K562 (cell line): ENCODE results near the gene OR7C1. TPM values are rescaled to one million over a fixed set of nuclear protein-coding genes. Genes with fewer than 3 reads are reported as not detected.

Source experiments
- ATAC-seq: fragments of 200-7000 bp; cut with Tn5 transposase; 3 replicates; pipeline ENCODE4 v1.9.1; 2020; ENCODE audit warnings: moderate library complexity
- BruUV-seq: library from RNA; stranded (reverse); fragments of 400-500 nt; replicated peaks from 2 replicates; lab custom pipeline; 2021; lab: Mats Ljungman, UMichigan
- CTCF ChIA-PET: fragments of 300-600 bp; formaldehyde crosslinking; extraction: SDS; loops from one replicate; lab custom pipeline; 2021; ENCODE audit warnings: low intra/inter-chr PET ratio; lab: Yijun Ruan, JAX
- POLR2A ChIA-PET: fragments of 300-600, 350-650 bp; sonication (Branson Sonifier 250); formaldehyde crosslinking; extraction: SDS; loops from one replicate; lab custom pipeline; 2021; ENCODE audit warnings: antibody characterized with exemption, inconsistent platforms; lab: Yijun Ruan, JAX
- DNase-seq, 4 experiments: peaks; one replicate each; pipeline versions ENCODE4 v3.0.0 to v3.0.0-alpha.2; 2011 to 2018; ENCODE audit warnings: low spot score in 3 of 4, mixed read lengths in 3 of 4; ENCODE audit errors: extremely low read depth in 1 of 4
- FAIRE-seq: peaks from 2 replicates; lab custom pipeline; 2011; peaks lifted over from hg19 to GRCh38; lab: Jason Lieb, UNC
- H2AFZ ChIP-seq: 2 replicates; pipeline ENCODE4 v1.6.0; 2011; ENCODE audit warnings: low read depth, low read length, control low read depth, inconsistent platforms
- H3K27ac ChIP-seq: fragments of 200-600 bp; 3 replicates; pipeline ENCODE4 v1.8.0; 2011; ENCODE audit warnings: low read depth, mild to moderate bottlenecking, control low read depth, inconsistent platforms, low read length, moderate library complexity, mixed read lengths; ENCODE audit errors: extremely low read depth
- H3K27me3 ChIP-seq, 2 experiments: fragments of 300-600 bp in 1 of 2; 2 replicates in 1 of 2; 3 replicates in 1 of 2; pipeline versions ENCODE4 v1.6.0 to v1.8.0; 2011; ENCODE audit warnings: inconsistent platforms in 2 of 2, low read length in 2 of 2, mild to moderate bottlenecking in 1 of 2, mixed read lengths in 1 of 2, moderate library complexity in 1 of 2; ENCODE audit not compliant: control insufficient read depth in 2 of 2, insufficient read depth in 2 of 2
- H3K36me3 ChIP-seq: fragments of 300-600 bp; 3 replicates; pipeline ENCODE4 v1.8.0; 2011; ENCODE audit warnings: mild to moderate bottlenecking, low read length, inconsistent platforms; ENCODE audit not compliant: control insufficient read depth, insufficient read depth
- H3K4me1 ChIP-seq, 2 experiments: fragments of 200-600 bp in 1 of 2; replicated peaks in 1 of 2; 2 replicates in 1 of 2; 3 replicates in 1 of 2; pipeline versions ENCODE4 v1.5.1 to v1.8.0; 2011; ENCODE audit warnings: inconsistent platforms in 2 of 2, low read length in 2 of 2, mild to moderate bottlenecking in 1 of 2, mixed read lengths in 1 of 2, moderate library complexity in 1 of 2; ENCODE audit not compliant: control insufficient read depth in 2 of 2, insufficient read depth in 2 of 2
- H3K4me2 ChIP-seq: 2 replicates; pipeline ENCODE4 v1.6.1; 2011; ENCODE audit warnings: low read length, control low read depth, inconsistent platforms, mixed read lengths; ENCODE audit not compliant: insufficient read depth
- H3K4me3 ChIP-seq: fragments of 200-600 bp; sonication (generic), shearing (Covaris generic); 2 replicates; pipeline ENCODE4 v1.5.1; 2016; ENCODE audit warnings: control low read depth, inconsistent platforms
- H3K79me2 ChIP-seq: fragments of 200-600 bp; 3 replicates; pipeline ENCODE4 v1.8.0; 2011; ENCODE audit warnings: low read length, inconsistent platforms; ENCODE audit not compliant: control insufficient read depth, insufficient read depth
- H3K9ac ChIP-seq, 2 experiments: 2 replicates each; pipeline versions ENCODE4 v1.6.0 to v1.6.1; 2011; ENCODE audit warnings: low read depth in 2 of 2, low read length in 2 of 2, control low read depth in 1 of 2, inconsistent platforms in 1 of 2, mild to moderate bottlenecking in 1 of 2, mixed read lengths in 1 of 2; ENCODE audit not compliant: insufficient read depth in 1 of 2
- H3K9me1 ChIP-seq: one replicate; pipeline ENCODE4 v1.6.0; 2011; ENCODE audit warnings: inconsistent platforms, mild to moderate bottlenecking, low read length, moderate library complexity; ENCODE audit not compliant: control insufficient read depth, insufficient read depth
- H3K9me3 ChIP-seq: replicated peaks from 2 replicates; pipeline ENCODE4 v1.5.1; 2011; ENCODE audit warnings: low read depth, low read length, inconsistent platforms; ENCODE audit not compliant: control insufficient read depth, insufficient read depth
- H4K20me1 ChIP-seq: replicated peaks from 2 replicates; pipeline ENCODE4 v1.6.1; 2011; ENCODE audit warnings: low read length, inconsistent platforms, mixed read lengths; ENCODE audit not compliant: control insufficient read depth, insufficient read depth
- ADNP ChIP-seq: fragments of 200-800 bp; sonication (Bioruptor generic); IDR thresholded peaks from 2 replicates; pipeline ENCODE4 v1.6.1; 2016; ENCODE audit warnings: missing genetic modification characterization, missing compliant biosample characterization
- ATF7 ChIP-seq: fragments of 450-650 bp; IDR thresholded peaks from 2 replicates; pipeline ENCODE4 v1.7.1; 2014; ENCODE audit warnings: mild to moderate bottlenecking, moderate library complexity
- BHLHE40 ChIP-seq: IDR thresholded peaks from 2 replicates; pipeline ENCODE4 v1.6.1; 2011; ENCODE audit warnings: low read length, improper control_type of control experiment
- BRD4 ChIP-seq: fragments of 200-600 bp; sonication (generic); IDR thresholded peaks from 2 replicates; pipeline ENCODE4 v1.6.1; 2017; ENCODE audit warnings: inconsistent platforms
- ESRRA ChIP-seq: fragments of 450-650 bp; IDR thresholded peaks from 2 replicates; pipeline ENCODE4 v1.6.1; 2014; ENCODE audit warnings: low read depth, mild to moderate bottlenecking, moderate library complexity, borderline replicate concordance
- FOSL1 ChIP-seq: fragments of 200-800 bp; sonication (Bioruptor generic); conservative IDR thresholded peaks from 2 replicates; pipeline ENCODE4 v1.6.1; 2016; ENCODE audit warnings: missing genetic modification characterization, missing compliant biosample characterization
- JUND ChIP-seq, 2 experiments: IDR thresholded peaks; 2 replicates in 1 of 2; 3 replicates in 1 of 2; pipeline ENCODE4 v1.6.1; 2011; ENCODE audit warnings: borderline replicate concordance in 2 of 2, low read depth in 2 of 2, low read length in 2 of 2, improper control_type of control experiment in 1 of 2, missing biosample characterization in 1 of 2, missing genetic modification characterization in 1 of 2, missing genetic modification reagents in 1 of 2
- LCOR ChIP-seq: sonication (generic); formaldehyde crosslinking; IDR thresholded peaks from 2 replicates; pipeline ENCODE4 v1.8.0; 2022; ENCODE audit warnings: mild to moderate bottlenecking, missing genetic modification reagents
- MTA1 ChIP-seq: fragments of 450-650 bp; IDR thresholded peaks from 2 replicates; pipeline ENCODE4 v1.6.1; 2017; ENCODE audit warnings: borderline replicate concordance
- MYNN ChIP-seq, 2 experiments: sonication (generic); formaldehyde crosslinking in 1 of 2; IDR thresholded peaks; 2 replicates each; pipeline versions ENCODE4 v1.5.0 to v1.6.1; 2016 to 2020; ENCODE audit warnings: antibody characterized with exemption in 1 of 2, missing genetic modification reagents in 1 of 2
- PHF8 ChIP-seq: fragments of 200-600 bp; sonication (generic); IDR thresholded peaks from 2 replicates; pipeline ENCODE4 v1.6.1; 2012; ENCODE audit warnings: mixed run types, mild to moderate bottlenecking, inconsistent platforms, low read length, moderate library complexity, borderline replicate concordance
- SP1 ChIP-seq: sonication (generic); formaldehyde crosslinking; IDR thresholded peaks from 2 replicates; pipeline ENCODE4 v1.8.1; 2022; ENCODE audit warnings: mild to moderate bottlenecking, missing genetic modification reagents
- ZNF431 ChIP-seq: sonication (generic); formaldehyde crosslinking; IDR thresholded peaks from 2 replicates; pipeline ENCODE4 v1.8.0; 2022; ENCODE audit warnings: mild to moderate bottlenecking, missing genetic modification reagents
- WGBS: fragments of 100-300 bp; shearing (Covaris generic); methylation state at CpG from one replicate; pipeline ENCODE4 v1.1.6; 2016; ENCODE audit warnings: low coverage, mixed read lengths; ENCODE audit not compliant: insufficient coverage; ENCODE audit errors: missing lambda C conversion rate; 5-methylcytosine and 5-hydroxymethylcytosine counted together
- in situ Hi-C: fragments of 300-500 bp; cut with MboI; formaldehyde crosslinking; loops from 4 replicates; pipeline ENCODE4 v1.15.0; 2018; ENCODE audit warnings: inconsistent platforms, mixed read lengths
- intact Hi-C: fragments of 100-400 bp; cut with micrococcal nuclease; formaldehyde crosslinking; loops from 2 replicates; pipeline ENCODE4 v1.14.2; 2022
- polyA plus RNA-seq, 8 experiments: library from polyadenylated mRNA; depleted of rRNA in 4 of 8; stranded (reverse) in 5 of 8; unstranded in 3 of 8; fragments of >200 nt; fragmentation: Nextera tagmentation in 2 of 8; fragmentation: Illumina TruSeq in 1 of 8; extraction: Ambion mirVana in 2 of 8; extraction: Trizol in 1 of 8; gene quantifications; 2 replicates each; pipeline versions ENCODE4 v1.2.1 to v1.2.3, GENCODE V29; 2011 to 2014; ENCODE audit warnings: inconsistent platforms in 1 of 8, missing spikeins in 1 of 8
- total RNA-seq, 7 experiments: library from RNA; depleted of rRNA in 6 of 7; stranded (reverse); fragments of >200 nt in 6 of 7; fragmentation: Illumina TruSeq in 2 of 7; extraction: Trizol in 2 of 7; gene quantifications; 2 replicates each; pipeline versions ENCODE4 v1.2.1 to v1.2.3, GENCODE V29; 2011 to 2021; ENCODE audit warnings: low replicate concordance in 1 of 7
- TF ChIP-seq, protein P1 (sequence below), 2 experiments: IDR thresholded peaks; 2 replicates each; pipeline ENCODE4 v1.6.1; 2011; ENCODE audit warnings: borderline replicate concordance in 1 of 2, control low read depth in 1 of 2, low read depth in 1 of 2, low read length in 1 of 2, mild to moderate bottlenecking in 1 of 2, mixed read lengths in 1 of 2, moderate library complexity in 1 of 2; ENCODE audit not compliant: insufficient read depth in 1 of 2, insufficient read length in 1 of 2, poor library complexity in 1 of 2, severe bottlenecking in 1 of 2; ENCODE audit errors: extremely low read depth in 1 of 2
- TF ChIP-seq, protein P2 (sequence below), 2 experiments: fragments of 450-650 bp in 1 of 2; sonication (generic) in 1 of 2; formaldehyde crosslinking in 1 of 2; IDR thresholded peaks in 1 of 2; conservative IDR thresholded peaks in 1 of 2; 2 replicates each; pipeline versions ENCODE4 v1.6.1 to v1.8.1; 2016 to 2023; ENCODE audit warnings: mild to moderate bottlenecking in 2 of 2, moderate library complexity in 2 of 2, inconsistent platforms in 1 of 2, missing genetic modification reagents in 1 of 2

Gene OR7C1
- total and polyA plus RNA-seq, 9 of the 15 experiments (the other 6 are each of a cell fraction or from before 2014, with no cell fraction given), result 0.01 to 0.18 (median 0.10) TPM; not detected in 1

DNA sequence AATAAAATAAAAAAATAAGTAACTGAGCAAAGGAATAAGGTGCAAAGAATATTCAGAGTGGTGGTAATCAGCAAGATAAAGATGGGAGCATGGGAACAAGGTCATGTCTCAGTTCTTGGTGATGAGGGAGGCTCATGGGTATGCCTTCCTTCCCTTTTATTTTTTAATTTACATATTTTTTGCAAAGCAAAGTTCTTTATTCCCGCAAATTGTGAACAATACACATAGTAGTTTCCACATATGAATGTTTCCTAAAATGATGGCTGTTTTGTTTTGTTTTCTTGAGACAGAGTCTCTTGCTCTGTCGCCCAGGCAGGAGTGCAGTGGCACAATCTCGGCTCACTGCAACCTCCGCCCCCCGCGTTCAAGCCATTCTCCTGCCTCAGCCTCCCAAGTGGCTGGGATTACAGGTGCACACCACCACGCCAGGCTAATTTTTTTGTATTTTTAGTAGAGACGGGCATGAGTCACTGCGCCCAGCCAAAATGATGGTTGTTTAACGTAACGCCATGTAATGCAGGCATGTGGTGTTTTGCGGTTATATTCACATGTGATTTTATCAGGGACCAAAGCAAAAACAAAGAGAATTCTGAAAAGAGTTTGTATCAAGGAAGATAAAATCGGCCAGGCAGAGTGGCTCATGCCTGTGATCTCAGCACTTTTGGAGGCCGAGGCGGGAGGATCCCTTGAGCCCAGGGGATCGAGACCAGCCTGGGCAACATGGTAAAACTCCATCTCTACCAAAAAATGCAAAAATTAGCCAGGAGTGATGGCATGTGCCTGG is 52.2 kb downstream of the OR7C1 start:
- WGBS, result 49% methylated on average over 16 of the region's 16 CpGs
- intact Hi-C loops, result no loop called here
- ChIA-PET CTCF (no interaction called here), POLR2A (interaction anchor here (0.6 kb wide), 1 partner anchor 1424 kb away, joined by 3 read pairs; no protein-coding TSS in a partner anchor)
- BruUV-seq, result no TSS peak
- Histone ChIP-seq H3K36me3 (no peaks in the 10 kb centered on the region), H3K4me3 (no peak overlapping the region), H3K9me3 (no peaks in the 10 kb centered on the region), H4K20me1 (no peaks in the 10 kb centered on the region), H2AFZ (peak overlapping the region; percentile 86), H3K9me1 (no peaks in the 10 kb centered on the region), H3K27ac (peak overlapping the region; percentile 86), H3K4me1 (peaks cover 23 to 27% of the 10 kb centered on the region in 2 experiments), H3K79me2 (no peaks in the 10 kb centered on the region), H3K9ac (peak overlapping the region in 1 of 2 experiments; percentile 62; a peak in 3 of 4 replicates), H3K27me3 (no peaks in the 10 kb centered on the region), H3K4me2 (peak overlapping the region; percentile 55; the same call in 1 of the 2 replicates)
- in situ Hi-C loops, result loop anchor here (5.0 to 10.0 kb wide), 2 partner anchors 208 to 411 kb away; partner anchors contain the start of gene NDUFB7
- DNase-seq (peak in 1 of 4 experiments; percentile 19), ATAC-seq (no peak), FAIRE-seq (no peak)
- TF ChIP-seq, protein P1, sequence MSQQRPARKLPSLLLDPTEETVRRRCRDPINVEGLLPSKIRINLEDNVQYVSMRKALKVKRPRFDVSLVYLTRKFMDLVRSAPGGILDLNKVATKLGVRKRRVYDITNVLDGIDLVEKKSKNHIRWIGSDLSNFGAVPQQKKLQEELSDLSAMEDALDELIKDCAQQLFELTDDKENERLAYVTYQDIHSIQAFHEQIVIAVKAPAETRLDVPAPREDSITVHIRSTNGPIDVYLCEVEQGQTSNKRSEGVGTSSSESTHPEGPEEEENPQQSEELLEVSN (IDR thresholded peaks at IDR 0.05; ENCODE audit: borderline replicate concordance in 1 of 2, extremely low read depth in 1 of 2, insufficient read depth in 1 of 2, insufficient read length in 1 of 2, low read depth in 1 of 2, low read length in 1 of 2, poor library complexity in 1 of 2, severe bottlenecking in 1 of 2), result peak in 1 of 2 experiments; percentile 7
- TF ChIP-seq ZNF431 (CRISPR knock-in tag) (no peak), MTA1 (0 out of 2 replicates have a peak, but pooled peaks have one; percentile 24), JUND (IDR thresholded peaks at IDR 0.05; ENCODE audit: borderline replicate concordance, low read depth, low read length) (peak; percentile 18; the same call in 1 of the 2 replicates), JUND (tag; IDR thresholded peaks at IDR 0.05; ENCODE audit: borderline replicate concordance, low read depth, low read length) (0 out of 3 replicates have a peak, but pooled peaks have one; percentile 19), ESRRA (peak; percentile 51; the same call in 1 of the 2 replicates), MYNN (IDR thresholded peaks at IDR 0.05) (no peak), MYNN (CRISPR knock-in tag; IDR thresholded peaks at IDR 0.05) (no peak), ADNP (tag) (peak; percentile 99), BHLHE40 (peak; percentile 5; the same call in 1 of the 2 replicates), SP1 (CRISPR knock-in tag) (0 out of 2 replicates have a peak, but pooled peaks have one; percentile 24), LCOR (CRISPR knock-in tag) (peak; percentile 52; the same call in 1 of the 2 replicates), PHF8 (no peak), BRD4 (no peak), FOSL1 (tag) (peak; percentile 75), ATF7 (0 out of 2 replicates have a peak, but pooled peaks have one; percentile 44)
- TF ChIP-seq, protein P2, sequence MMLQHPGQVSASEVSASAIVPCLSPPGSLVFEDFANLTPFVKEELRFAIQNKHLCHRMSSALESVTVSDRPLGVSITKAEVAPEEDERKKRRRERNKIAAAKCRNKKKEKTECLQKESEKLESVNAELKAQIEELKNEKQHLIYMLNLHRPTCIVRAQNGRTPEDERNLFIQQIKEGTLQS (IDR thresholded peaks at IDR 0.05), result peak; percentile 44; the same call in 1 of the 2 replicates
- TF ChIP-seq, protein P2 (CRISPR knock-in tag; conservative IDR thresholded peaks at IDR 0.05), result no peak
